Measurements from ENCODE around the gene GRID2.

GRCh38 chr4:92524131-92524530, 220.4 kb downstream of the GRID2 start:
- TF ChIP-seq CTCF (IDR thresholded peaks at IDR 0.05) (no peak), POLR2A (IDR thresholded peaks at IDR 0.05) (no peak)

Measured in thyroid gland (tissue), 4 donors.